ENCODE data around the gene HINFP.

DNA sequence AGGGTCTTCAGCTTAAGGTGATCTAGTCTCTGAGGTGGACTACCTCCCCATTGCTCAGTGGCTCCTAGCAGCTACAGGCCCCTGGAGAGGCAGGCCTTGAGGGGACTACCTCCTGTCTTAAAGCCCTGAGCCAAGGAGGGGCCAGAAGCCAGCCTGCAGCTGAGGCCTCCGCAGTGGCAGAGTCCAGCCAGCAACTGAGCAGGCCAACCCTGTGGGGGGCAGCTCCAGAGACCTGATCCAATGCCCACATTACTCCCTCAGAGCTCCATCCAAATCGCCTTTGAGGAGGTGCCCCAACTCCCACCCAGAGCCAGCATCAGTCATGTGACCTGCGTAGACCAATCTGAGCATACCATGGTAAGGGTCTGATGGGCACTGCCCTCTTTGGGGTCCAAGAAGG is 11.5 kb upstream of the HINFP start:
- TF ChIP-seq, protein P1, sequence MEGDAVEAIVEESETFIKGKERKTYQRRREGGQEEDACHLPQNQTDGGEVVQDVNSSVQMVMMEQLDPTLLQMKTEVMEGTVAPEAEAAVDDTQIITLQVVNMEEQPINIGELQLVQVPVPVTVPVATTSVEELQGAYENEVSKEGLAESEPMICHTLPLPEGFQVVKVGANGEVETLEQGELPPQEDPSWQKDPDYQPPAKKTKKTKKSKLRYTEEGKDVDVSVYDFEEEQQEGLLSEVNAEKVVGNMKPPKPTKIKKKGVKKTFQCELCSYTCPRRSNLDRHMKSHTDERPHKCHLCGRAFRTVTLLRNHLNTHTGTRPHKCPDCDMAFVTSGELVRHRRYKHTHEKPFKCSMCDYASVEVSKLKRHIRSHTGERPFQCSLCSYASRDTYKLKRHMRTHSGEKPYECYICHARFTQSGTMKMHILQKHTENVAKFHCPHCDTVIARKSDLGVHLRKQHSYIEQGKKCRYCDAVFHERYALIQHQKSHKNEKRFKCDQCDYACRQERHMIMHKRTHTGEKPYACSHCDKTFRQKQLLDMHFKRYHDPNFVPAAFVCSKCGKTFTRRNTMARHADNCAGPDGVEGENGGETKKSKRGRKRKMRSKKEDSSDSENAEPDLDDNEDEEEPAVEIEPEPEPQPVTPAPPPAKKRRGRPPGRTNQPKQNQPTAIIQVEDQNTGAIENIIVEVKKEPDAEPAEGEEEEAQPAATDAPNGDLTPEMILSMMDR (IDR thresholded peaks at IDR 0.05): no peak
- TF ChIP-seq POLR2A (IDR thresholded peaks at IDR 0.05): no peak
